Stimulated activated CD8-positive, alpha-beta memory T cell treated with anti-CD3 and anti-CD28 coated beads, Interleukin-4, amount 100 ng/mL, for 4 hours (primary cell): ENCODE measurements around the gene SLC6A6.
A peak's percentile ranks its signal among the peaks of the same experiment; 100 is the strongest.

ENCODE experiments used
- DNase-seq, 2 donors: peaks; one replicate each; pipeline ENCODE4 v3.0.0-alpha.2; 2020; ENCODE audit warnings: low read depth in 2 of 2, low spot score in 1 of 2

The SLC6A6 gene

DNA sequence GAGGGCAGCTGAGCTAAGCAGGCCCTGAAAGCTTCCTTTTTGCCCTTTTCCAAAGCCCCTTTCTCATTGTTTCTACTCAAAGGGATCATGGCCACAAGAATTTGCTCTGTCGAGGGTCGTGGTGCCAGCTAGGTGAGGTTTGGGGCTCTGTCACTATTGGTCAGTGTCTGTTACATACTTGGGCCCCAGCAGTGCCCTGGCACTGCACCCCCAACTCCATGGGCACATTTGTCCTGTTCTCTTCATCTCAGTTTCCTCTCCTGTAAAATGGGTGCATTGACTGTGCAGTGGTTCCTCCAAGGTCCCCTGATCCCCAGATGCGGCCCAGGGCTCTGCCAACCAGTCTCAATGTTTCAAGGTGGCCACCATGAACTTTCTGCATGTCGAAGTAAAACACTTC is 62.1 kb downstream of the SLC6A6 start:
- DNase-seq = no peak

DNA sequence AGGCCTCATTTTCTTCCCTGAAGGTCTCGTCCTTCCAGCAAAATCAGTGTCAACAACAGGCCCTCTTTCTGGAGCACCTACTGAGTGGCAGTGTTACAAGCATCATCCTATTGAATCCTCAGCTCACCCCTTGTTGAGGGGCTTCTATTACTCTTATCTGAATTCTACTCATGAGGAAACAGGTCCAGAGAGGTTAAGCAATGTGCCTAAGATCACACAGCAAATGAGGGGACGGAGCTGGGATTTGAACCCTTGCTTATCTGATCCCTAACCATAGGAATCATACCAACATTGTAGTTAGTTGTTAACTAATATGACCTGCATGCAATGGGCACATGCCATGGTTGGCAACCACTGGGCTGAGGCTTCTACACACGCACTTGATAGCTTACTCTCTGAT is 63.0 kb downstream of the SLC6A6 start:
- no peak for DNase-seq

DNA sequence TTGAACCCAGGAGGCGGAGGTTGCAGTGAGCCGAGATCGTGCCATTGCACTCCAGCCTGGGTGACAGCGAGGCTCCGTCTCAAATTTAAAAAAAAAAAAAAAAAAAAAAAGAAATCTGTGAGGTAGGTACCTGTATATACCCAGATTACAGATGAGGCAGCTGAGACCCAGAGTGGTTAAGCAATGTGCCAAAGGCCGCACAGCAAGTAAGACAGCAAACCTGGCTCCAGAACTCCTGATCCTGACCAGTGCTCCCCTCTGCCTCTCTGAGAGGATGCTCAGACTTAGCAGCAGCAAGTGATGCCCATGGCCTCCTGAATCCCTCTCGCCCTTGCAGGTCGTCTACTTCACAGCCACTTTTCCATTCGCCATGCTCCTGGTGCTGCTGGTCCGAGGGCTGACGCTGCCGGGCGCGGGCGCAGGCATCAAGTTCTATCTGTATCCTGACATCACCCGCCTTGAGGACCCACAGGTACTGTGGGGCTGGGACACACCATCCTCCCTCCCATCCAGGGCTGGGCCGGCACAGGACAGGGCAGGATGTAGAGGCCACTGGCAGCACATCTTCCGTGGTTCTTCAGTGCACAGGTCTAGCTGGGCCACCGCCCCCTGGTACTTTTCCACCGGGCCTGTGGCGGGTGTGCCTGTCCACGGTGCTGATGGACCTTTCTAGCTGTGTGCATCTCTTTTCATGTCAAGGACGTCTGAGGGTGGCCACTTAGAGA is 63.9 kb downstream of the SLC6A6 start:
- DNase-seq = no peak

DNA sequence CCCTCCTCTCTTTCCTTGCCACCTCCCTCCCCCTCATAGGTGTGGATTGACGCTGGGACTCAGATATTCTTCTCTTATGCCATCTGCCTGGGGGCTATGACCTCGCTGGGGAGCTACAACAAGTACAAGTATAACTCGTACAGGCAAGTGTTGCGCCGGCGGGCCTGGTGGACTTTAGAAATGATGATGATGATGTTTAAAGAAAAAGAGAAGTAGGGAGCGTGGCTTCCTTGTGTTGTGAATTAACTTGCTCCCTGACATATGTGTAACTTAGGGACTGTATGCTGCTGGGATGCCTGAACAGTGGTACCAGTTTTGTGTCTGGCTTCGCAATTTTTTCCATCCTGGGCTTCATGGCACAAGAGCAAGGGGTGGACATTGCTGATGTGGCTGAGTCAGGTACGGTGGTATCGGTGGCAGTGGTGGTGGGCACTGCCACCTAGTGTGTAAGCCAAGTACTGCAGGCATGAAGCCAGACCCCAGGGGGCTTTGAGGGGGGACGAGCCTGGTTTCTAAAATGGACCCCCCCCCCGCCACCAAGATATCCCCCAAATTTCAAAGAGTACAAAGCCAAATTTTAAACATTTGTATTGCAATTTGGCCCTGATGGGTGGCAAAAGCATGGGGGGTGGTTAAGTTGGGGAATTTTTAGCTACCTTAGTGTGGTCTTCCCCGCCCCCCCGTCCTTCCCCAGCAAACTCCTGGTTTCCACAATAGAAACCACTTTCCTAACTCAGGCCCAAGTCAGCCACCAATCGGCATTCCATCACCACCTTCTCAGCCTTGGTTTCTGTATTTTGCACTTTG is 65.6 kb downstream of the SLC6A6 start:
- DNase-seq = peak in 1 of 2 donors; percentile 10

DNA sequence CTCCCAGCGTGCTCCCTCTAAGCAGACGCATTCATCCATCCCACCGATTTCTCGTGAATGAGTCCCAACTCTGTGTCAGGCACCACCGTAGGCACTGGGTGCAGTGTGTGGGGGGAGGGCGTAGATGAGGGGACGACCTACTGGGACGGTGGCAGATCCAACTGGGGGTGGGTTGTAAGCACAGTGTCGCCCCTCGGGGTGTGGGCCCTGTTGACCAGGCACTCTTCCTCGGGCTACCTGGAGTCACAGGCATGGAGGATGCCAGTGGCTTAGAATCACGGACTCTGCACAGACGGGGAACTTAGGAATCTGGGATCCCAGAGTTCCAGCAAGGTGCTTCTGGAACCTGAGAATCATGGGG is 66.2 kb downstream of the SLC6A6 start:
- no peak for DNase-seq

DNA sequence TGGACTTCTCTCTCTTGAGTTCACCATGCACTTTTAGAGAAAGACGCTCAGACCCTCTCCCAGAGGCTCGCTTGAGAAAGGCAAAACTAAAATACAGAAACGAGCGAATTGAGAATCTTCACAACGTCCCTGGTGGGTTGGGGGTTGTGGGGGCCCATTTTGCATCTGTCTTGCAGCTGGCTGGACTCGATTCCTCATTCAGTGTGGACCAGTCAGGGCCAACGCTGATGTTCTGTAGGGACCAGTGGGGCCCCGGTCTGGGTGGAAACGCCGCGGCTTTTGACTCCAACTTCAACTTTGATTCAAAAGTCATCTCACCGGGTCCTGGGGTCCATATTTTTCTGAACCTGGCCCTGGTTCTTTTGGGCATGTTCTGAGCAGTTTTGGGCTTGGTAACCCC is 68.1 kb downstream of the SLC6A6 start:
- DNase-seq = no peak

DNA sequence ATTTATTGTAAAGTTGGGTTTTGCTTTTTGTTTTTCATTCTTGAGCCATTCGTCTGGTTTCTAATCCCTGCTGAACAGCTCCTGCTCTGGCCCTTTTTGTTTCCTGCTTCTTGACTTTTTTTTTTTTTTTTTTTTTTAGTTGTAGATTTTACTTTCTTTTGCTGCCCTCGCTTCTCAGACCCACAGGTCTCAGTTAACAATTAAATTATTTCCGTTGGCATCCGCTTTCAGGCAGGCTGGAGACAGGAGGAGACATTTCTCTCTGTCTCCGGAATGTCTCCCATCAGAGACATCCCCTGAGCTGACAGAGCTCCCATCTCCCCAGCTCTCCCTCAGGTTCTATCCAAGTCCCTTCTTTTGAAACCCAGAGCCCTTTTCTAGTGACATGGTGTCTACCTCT is 68.6 kb downstream of the SLC6A6 start:
- no peak for DNase-seq

DNA sequence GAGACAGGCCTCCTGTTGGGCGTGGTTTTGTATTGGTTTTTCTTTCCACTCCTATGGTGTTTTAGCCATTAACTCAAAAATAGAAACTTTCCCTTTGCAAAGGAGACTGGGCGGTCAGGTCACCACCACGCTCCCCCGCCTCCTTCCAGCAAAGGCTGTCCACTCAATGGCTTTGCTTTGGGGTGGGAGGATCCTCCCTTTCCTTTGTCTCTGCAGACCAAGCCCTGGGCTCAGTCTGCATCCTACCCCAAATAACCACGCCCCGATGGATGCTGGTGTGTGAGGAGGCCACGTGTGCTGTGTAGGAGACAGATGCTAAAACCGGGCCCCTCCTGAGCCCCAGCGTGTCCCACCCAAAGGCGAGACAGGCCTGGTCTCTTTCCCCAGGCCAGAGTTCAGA is 69.3 kb downstream of the SLC6A6 start:
- DNase-seq = no peak

DNA sequence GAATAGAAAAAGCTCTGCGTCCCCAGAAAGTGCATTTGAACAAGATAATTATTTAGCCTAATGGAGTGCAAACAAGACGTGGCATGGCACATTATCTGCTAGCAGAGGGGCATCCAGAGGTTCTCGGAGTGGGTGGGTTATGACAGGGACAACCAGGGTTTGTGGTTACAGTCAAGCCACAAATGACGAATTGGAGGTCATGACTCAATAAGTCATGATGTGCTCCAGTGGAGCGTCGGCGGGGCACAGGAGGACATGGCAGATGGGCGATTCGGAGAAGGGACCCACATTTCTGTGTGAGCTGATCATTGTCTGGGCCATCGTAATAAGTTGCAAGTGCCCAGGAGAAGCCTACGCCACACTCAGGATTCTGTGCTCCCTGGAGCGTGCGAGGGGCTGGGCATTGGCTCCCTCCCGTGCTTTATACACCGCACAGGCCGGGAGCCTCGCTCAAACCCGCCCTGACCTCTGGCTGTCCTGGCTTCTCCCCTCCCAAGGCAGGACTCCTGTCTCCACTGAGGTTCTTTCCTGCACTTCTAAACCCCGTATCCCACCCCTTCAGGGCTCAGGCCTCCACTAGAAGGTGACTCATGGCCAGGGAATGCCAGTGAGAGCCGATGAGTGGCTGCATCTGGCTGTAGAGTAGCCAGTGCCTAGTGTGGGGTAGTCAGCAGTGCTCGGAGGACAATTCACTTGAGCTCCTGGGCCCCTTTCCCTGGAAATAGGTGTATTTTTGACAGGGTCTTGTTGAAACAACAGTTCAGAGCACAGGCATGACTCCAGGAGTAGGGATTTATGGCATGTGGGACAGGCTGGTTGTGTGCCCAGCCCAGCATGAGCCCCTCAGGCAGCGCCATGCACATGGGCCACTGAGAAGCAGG is 70.3 kb downstream of the SLC6A6 start:
- DNase-seq = no peak

DNA sequence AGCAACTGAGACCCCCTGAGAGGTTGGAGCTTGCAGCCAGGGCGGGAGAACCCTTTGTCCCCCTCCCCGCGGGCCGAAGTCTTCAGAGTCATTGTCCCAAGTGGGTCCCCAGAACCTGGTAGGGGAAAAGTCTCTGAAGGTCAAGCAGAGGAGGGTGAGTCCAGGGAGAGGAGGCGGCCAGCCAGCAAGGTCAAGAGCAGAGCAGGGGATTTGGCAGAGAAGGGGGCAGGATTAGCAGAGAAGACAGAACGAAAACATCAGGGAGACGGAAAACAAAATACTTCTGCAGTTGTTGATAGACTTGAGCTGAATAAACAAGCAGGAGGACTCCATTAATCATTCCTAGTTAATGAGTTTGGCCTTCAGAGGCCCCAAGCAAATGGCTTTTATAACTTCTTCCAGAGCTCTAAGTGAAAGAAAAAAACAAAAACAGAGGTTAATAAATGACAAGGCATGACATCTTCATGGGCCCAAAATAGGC is 71.0 kb downstream of the SLC6A6 start:
- no peak for DNase-seq

DNA sequence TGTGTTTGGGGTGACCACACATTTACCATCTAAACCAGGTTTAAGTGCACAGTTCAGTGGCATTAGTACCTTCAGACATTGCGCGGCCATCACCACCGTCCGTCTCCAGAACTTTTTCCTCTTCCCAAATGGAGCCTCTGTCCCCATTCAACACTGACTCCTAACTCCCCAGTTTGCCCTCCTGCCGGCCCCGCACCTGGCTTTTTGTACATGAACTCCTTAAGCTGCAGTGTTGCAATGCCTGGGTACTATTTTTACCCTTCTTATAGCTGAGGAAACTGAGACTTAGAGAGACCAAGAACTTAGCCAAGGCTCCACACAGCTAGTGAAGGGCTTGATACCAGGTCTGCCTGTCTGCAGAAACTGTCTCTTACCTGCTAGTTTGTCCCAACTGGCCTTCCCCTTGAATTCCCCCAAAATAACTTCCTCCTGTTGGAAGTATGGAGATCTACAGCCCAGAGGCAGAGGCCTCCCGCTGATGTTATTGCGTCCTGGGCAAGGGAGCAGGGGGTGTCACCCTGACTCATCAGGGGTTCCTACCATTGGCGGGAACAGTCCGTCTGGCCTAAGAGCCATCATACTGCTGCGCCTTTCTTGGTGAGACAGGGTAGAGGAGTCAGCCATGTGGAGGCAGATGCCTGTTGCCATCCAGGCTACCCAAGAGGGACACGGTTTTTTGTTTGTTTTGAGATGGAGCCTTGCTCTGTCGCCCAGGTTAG is 72.1 kb downstream of the SLC6A6 start:
- no peak for DNase-seq

DNA sequence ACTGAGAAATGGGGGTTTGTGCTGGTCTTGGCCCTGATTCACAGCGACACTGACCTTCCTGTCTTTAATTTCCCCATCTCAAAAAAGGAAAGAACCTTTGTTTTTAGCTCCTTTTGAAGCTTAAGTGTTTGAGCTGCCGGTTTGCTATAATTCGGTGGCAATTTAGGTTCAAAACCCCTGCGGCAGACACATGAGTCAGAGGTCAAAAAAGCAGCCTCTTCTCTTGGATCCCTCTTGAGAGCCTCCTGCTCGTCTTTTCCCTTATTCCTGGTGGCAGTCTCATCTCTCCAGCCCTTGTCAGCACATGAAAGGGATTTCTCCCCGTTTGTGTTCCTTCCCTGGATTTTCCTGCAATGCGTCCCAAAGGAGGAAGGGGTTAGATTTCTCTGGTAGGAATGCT is 73.2 kb downstream of the SLC6A6 start:
- DNase-seq = no peak

DNA sequence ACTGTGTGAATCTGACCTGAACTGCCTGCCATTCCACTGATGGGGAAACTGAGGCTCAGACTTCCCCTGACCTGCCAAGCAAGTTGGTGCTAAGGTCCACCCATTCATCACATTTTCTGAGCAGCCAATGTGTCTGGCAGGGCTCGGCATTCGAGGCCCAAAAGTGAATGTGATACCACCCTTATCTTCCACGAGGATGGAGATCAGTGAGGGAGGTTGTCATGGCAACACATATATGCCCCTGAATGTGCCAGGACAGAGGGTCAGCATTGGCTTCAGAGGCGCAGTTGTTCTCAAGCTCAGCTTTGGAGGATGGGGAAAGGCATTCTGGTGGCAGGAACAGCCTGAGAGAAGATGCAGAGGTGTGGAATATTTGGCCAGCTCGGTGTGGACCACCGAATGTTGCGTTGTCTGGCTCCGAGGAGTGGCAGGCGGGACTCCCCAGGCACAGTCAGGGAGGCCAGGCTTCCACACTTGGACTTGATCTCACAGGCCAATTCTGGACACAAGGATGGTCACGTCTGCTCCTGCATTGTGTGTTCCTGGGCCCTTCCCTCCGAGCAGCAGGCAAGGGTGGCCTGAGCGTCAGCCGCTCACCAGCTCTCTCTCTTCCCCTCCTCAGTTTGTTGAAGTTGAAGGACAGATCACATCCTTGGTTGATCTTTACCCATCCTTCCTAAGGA is 74.3 kb downstream of the SLC6A6 start:
- no peak for DNase-seq

DNA sequence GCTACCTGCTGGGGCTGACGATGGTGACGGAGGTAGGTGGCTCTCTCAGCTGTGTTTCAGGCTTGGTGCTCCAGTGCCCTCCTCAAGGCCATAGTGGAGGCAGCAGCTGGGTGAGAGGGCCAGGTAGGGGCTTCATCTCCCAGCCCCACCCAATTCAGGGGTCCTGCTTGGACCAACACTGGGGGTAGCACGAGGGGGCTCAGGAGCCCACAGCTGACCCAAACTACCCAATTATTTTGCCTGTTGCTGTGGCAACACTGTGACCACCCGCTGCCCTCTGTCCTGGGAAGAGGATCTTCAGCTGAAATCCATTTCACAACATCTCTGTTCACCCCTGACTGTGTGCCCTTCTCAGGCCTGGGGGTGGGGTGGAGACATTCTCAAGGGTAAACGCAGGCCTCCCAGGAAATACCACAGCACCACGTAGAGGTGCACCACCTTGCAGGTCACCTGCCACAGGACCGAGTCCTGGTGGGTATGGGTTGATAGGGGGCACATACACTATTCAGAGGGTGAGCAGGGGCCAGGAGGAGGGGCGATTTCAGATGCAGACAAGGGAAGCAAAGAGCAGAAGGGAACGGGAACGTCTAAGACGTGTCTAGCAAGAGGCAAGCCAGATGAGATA is 75.0 kb downstream of the SLC6A6 start:
- no peak for DNase-seq

DNA sequence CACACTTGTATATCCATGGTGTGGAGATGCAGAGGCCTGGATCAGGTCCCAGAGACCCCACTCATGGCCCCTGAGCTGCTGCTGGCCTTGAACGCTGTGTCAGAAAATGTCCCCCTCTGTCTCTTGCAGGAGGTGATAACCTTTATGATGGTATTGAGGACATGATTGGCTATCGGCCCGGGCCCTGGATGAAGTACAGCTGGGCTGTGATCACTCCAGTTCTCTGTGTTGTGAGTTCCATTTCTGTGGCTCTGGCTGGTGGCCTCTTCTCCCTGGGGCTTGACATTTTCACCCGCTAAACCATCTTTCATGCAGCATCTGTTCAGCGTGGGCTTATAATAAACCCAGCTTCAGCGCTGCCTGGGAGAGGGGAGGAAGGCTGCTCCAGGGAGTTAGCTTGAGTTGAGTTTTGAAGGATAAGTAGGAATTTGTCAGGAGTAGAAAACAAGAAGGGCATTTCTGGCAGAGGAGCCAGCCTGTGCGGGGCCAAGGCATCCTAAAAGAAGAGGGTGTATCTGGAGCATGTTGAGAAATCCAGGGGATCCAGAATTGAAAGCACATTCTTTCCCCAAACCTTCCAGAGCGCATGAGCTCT is 76.6 kb downstream of the SLC6A6 start:
- no peak for DNase-seq

DNA sequence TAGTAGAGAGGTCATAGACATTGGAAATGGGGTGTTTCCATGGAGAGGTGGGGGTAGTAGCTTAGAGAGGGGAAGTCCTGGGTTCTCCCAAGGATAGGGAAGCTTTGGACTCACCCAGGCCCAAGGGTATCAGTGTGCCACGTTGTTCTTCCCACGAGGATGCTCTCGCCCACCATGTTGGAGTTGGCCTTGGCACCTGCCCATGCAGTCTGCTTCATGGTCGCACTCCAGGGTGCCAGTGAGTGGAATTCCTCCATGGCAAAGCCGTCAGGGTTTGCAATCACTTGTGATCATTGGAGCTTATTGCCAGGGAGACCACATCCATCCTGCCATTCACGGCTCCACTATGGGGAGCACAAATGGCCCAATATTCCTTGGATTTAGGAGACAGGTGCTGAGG is 77.2 kb downstream of the SLC6A6 start:
- no peak for DNase-seq

DNA sequence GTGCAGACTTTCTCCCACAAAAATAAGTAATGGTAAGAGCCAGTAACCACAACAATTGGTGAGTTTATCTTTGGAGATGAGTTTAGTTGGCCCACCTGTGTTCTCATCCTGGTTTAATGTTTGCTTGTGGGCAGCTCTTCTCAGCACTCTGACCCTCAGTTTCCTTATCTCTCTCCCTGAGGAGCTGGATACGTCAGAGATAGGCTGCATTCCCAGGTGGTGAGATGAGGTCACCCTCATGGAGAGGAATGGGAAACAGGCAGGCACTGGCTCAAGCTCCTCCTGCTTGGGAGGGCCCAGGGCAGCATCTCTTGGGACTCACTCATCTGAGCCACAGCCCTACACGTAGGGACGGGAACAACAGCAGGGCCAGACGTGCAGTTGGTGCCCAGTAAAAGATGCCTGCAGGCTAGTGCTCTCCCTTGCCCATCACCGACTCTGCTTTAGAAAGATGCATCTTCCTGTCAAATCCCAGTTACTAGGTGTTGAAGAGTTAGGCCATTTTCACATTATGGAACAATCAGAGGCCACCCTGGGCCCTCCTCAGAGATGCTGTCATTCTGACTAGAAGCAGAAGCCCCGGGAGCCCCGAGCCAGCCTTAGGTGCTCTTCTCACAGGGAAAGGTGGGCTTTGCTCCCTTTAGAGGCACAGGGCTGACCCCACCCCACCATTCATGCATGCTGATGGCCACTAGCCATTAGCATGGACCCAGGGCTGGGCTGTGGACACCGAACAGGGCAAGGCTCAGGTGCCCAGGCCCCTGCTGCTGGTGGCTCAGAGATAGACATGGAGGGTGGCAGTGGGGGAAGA is 78.0 kb downstream of the SLC6A6 start:
- DNase-seq = no peak

DNA sequence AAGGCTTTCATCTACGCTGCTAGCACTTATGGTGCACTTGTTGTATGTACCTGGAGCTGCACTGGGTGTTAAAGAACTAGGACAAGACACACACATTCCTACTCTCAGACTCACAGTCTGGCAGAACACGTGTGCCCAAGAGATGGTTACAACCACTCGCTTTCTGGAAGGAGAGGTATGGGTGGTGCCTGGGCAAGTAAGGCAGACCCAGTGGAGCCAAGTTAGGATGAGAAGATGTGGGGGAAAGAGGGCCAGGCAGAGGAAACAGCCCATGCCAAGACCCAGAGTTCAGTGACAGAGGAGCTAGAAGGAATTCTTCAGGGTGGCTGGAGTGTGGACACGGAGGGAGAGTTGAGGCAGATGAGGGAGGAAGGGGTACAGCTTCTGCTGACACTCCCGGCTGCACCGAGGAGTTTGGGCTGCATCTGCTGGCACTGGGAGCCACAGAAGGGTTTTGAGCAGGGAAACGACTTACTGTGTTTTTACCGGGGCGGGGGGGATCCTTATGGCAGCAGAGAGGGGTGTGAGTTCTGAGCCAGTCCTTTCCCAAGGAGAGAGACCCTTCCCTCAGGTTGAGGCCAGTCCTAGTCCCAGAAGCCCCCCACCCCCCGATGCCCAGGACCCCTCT is 78.7 kb downstream of the SLC6A6 start:
- no peak for DNase-seq
